ENCODE data around the gene IFT57. TPM values are rescaled to one million over a fixed set of nuclear protein-coding genes. Genes with fewer than 3 reads are reported as not detected.

The IFT57 gene
- total RNA-seq, 4 donors from 2014 or later: 48.4 to 64.2 (median 55.1) TPM

- no peaks in the 10 kb centered on the region for H3K36me3 ChIP-seq
Observed at GRCh38 chr3:108153451-108153981, 68.7 kb downstream of the IFT57 start.

DNA sequence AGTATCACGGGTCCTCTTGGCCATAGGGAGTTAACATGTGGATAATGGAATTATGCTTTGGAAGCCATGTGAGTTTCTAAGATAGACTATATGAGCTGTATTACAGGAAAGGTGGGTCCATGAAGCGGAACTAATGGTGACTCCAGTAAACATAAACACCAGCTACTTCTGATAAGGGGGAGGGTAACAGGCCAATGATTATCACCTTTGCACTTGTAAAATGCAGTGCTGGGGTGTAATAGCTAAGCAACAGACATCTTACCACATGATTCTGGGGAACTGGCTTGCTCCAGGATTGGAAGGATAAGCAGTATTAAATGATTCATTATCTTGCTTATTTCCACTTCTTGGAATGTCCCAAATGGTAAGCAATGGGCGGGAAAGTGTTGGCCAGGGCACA is 70.0 kb downstream of the IFT57 start:
- WGBS, 2 donors (ENCODE audit: low coverage in 1 of 2): 73 to 83% methylated on average over 3 of the region's 3 CpGs
- Histone ChIP-seq H3K27me3 (no peaks in the 10 kb centered on the region), H3K27ac (no peak overlapping the region), H3K9me3 (no peaks in the 10 kb centered on the region), H3K4me3 (no peak overlapping the region), H3K4me1 (no peaks in the 10 kb centered on the region), H3K36me3 (no peaks in the 10 kb centered on the region)
- ATAC-seq: no peak
- TF ChIP-seq POLR2A (IDR thresholded peaks at IDR 0.05): no peak
- no peak for TF ChIP-seq EP300 (IDR thresholded peaks at IDR 0.05)
- TF ChIP-seq POLR2AphosphoS5 (IDR thresholded peaks at IDR 0.05): no peak
- no peak for TF ChIP-seq CTCF (IDR thresholded peaks at IDR 0.05)

More at GRCh38 chr3:108153451-108153981, 68.7 kb downstream of the IFT57 start:
- no peaks in the 10 kb centered on the region for H3K4me1 ChIP-seq
- no peaks in the 10 kb centered on the region for H3K9me3 ChIP-seq
- no peak overlapping the region for H3K27ac ChIP-seq
- no peak for ATAC-seq
- 69 to 86% methylated on average over 4 to 5 of the region's 7 CpGs for WGBS, 2 donors (ENCODE audit: low coverage in 1 of 2)
- no peak overlapping the region for H3K4me3 ChIP-seq
- H3K27me3 ChIP-seq: no peaks in the 10 kb centered on the region
- TF ChIP-seq EP300 (IDR thresholded peaks at IDR 0.05) (no peak), POLR2A (IDR thresholded peaks at IDR 0.05) (no peak), POLR2AphosphoS5 (IDR thresholded peaks at IDR 0.05) (no peak), CTCF (IDR thresholded peaks at IDR 0.05) (no peak)

- TF ChIP-seq POLR2AphosphoS5 (IDR thresholded peaks at IDR 0.05): no peak
- no peak for TF ChIP-seq EP300 (IDR thresholded peaks at IDR 0.05)
- TF ChIP-seq CTCF (IDR thresholded peaks at IDR 0.05): no peak
- no peak for TF ChIP-seq POLR2A (IDR thresholded peaks at IDR 0.05)
- Histone ChIP-seq H3K4me3 (no peak overlapping the region), H3K27ac (no peak overlapping the region), H3K9me3 (peaks cover 0 to 11% (median 0%) of the 10 kb centered on the region in 3 donors), H3K27me3 (peaks cover 5% of the 10 kb centered on the region), H3K4me1 (no peaks in the 10 kb centered on the region), H3K36me3 (no peaks in the 10 kb centered on the region)
- ATAC-seq: no peak
- WGBS, 2 donors (ENCODE audit: low coverage in 1 of 2): 77 to 80% methylated on average over 7 to 8 of the region's 10 CpGs
Observed at GRCh38 chr3:108150200-108150599, 72.0 kb downstream of the IFT57 start.

DNA sequence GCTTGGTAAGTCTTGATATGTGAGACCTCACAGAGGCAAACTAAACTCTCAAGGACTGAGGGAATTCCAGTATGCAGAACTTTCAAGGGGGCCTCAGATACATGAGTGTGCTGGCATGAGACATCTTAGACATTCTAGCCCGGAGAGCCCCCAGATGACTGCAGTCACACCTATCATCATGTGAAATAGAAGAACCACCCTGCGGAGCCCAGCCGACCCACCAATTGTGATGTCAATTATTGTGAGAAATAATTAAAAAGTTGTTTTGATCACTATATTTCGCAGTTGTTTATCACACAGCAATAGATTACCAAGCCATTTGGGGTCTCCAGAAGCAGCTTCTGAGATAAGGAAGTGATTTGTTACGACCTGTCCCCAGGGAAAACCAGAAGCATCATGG is 76.1 kb downstream of the IFT57 start:
- 89 to 92% methylated on average over 5 of the region's 5 CpGs for WGBS, 2 donors (ENCODE audit: low coverage in 1 of 2)
- peaks cover 0 to 11% (median 0%) of the 10 kb centered on the region in 3 donors for H3K9me3 ChIP-seq
- no peak for TF ChIP-seq CTCF (IDR thresholded peaks at IDR 0.05)
- no peak for TF ChIP-seq POLR2A (IDR thresholded peaks at IDR 0.05)
- TF ChIP-seq POLR2AphosphoS5 (IDR thresholded peaks at IDR 0.05): no peak
- no peak for TF ChIP-seq EP300 (IDR thresholded peaks at IDR 0.05)
- no peak for ATAC-seq
- peaks cover 5% of the 10 kb centered on the region for H3K27me3 ChIP-seq
- no peak overlapping the region for H3K4me3 ChIP-seq
- no peak overlapping the region for H3K27ac ChIP-seq
- H3K36me3 ChIP-seq: no peaks in the 10 kb centered on the region
- no peaks in the 10 kb centered on the region for H3K4me1 ChIP-seq

DNA sequence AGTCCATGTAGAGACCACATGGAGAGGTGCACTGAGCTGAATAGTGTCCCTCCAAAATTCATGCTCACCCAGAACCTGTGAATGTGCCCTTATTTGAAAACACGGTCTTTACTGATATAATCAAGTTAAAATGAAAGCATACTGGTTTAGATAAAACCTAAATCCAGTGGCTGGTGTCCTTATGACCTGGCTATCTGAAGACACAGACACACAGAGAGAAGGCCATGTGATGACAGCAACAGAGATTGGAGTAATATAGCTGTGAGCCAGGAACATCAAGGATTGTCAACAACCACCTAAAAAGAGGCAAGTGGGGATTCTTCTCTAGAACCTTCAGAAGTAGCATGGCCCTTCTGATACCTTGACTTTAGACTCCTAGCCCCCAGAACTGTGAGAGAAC is 76.6 kb downstream of the IFT57 start:
- no peak overlapping the region for H3K27ac ChIP-seq
- H3K27me3 ChIP-seq: peaks cover 5% of the 10 kb centered on the region
- ATAC-seq: no peak
- H3K36me3 ChIP-seq: no peaks in the 10 kb centered on the region
- peaks cover 0 to 11% (median 0%) of the 10 kb centered on the region in 3 donors for H3K9me3 ChIP-seq
- 82% methylated on average over 1 of the region's 1 CpG; no CpG with 5 or more reads in 1 of the 2 donors for WGBS, 2 donors (ENCODE audit: low coverage in 1 of 2)
- no peak overlapping the region for H3K4me3 ChIP-seq
- TF ChIP-seq POLR2A (IDR thresholded peaks at IDR 0.05) (no peak), EP300 (IDR thresholded peaks at IDR 0.05) (no peak), CTCF (IDR thresholded peaks at IDR 0.05) (no peak), POLR2AphosphoS5 (IDR thresholded peaks at IDR 0.05) (no peak)
- no peaks in the 10 kb centered on the region for H3K4me1 ChIP-seq

All from gastroesophageal sphincter (tissue), 4 donors.